Frontal cortex (tissue), 4 donors: ENCODE measurements around the gene CFAP91. TPM values are rescaled to one million over a fixed set of nuclear protein-coding genes. Genes with fewer than 3 reads are reported as not detected.

Source experiments
- DNase-seq, 2 donors: peaks; one replicate each; pipeline ENCODE4 v3.0.0; 2012; ENCODE audit warnings: low spot score in 2 of 2
- FAIRE-seq: peaks from 2 replicates; lab custom pipeline; 2012; peaks lifted over from hg19 to GRCh38; lab: Jason Lieb, UNC
- total RNA-seq: library from RNA; depleted of rRNA; stranded (reverse); fragments of >200 nt; gene quantifications from one replicate; pipeline ENCODE4 v1.2.3, GENCODE V29; 2014
- donor health status: control.
- donor health status: control.
- donor health status: control.

Gene CFAP91
- 7.7 TPM for total RNA-seq

- peak; percentile 75 to 95 for DNase-seq
- FAIRE-seq: no peak
Observed at GRCh38 chr3:119702530-119703527, at the start of gene CFAP91. Gene CFAP91 (plus strand): TSS chr3:119703022. CDS start chr3:119703099, 77 bp downstream.

DNA sequence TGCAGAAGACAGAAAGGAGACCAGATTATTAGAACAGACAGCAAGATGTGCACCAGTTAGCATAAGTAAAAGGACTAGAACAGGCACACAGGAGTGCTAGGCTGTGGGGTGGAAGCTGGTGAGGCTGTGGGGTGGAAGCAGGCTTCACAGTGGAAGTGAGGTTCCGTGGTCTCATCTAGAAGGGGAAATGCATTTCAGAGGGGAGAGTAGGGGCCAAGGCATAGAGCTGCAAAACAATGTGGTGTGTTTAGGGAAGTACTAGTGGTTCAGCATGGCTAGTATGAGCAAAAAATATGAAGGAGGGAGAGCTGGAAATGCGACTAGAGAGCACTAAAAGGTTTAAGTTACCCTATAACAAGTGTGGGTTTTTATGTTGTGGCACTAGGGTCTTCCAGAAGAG, 48.9 kb upstream of the CFAP91 start:
- no peak for FAIRE-seq
- no peak for DNase-seq

DNA sequence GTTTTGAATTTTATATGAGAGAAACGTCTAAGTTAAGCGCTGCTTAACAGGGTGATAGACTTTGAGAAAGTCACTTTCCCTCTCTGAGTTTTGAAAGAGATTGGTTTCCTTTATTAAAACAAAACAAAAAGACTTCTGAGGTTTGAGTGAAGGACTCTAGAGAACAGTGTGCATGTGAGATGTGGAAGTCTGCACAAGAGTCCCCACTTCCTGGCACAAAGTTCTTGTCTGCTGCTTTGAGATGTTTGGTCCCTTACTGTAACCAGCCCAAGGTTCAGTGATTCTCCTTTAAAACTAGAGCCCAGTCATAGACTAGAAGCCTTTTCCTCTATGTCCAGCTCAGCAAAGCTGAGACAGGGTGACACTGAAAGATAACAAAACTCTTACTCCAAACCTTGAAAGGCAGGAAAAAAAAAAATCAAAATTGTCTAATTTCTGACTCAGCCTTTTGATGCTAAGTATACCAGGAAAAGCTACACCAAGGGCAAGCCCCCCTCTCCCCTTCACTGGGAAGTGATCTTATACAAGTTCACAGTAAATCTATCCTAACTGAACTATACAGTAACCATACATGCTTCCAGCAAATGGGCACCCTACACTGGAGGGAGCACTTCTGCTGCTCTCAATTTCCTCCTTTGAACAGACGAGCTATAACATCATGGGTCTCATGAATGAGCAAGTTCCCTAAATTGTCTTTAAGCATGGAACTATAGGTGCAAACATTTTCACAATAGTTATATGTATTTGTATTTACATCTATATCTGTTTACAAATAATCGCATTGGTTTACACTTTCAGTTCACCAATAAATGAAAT, 44.7 kb upstream of the CFAP91 start:
- FAIRE-seq (no peak), DNase-seq (no peak)

DNA sequence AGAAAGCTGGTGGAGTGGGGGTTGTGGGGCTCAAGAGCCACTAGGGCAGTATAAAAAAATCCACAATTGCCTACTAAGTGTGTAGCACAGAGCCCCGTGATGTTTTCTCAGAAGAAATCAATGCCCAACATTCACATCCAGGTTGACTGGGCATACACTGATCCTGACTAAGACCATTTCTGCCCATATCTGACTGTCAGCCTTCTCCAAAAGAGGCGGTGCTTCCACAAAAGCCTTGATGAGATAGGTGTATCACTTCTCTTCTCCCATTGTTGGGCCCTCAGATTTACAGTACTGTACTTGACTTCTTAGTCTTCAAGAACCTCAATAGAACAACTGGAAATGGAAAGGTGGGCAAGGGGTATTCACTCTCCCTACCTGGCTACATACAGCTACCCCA, 43.8 kb upstream of the CFAP91 start:
- DNase-seq (no peak), FAIRE-seq (no peak)

GRCh38 chr3:119659606-119660291, 43.1 kb upstream of the CFAP91 start:
- FAIRE-seq: no peak
- DNase-seq: no peak

DNA sequence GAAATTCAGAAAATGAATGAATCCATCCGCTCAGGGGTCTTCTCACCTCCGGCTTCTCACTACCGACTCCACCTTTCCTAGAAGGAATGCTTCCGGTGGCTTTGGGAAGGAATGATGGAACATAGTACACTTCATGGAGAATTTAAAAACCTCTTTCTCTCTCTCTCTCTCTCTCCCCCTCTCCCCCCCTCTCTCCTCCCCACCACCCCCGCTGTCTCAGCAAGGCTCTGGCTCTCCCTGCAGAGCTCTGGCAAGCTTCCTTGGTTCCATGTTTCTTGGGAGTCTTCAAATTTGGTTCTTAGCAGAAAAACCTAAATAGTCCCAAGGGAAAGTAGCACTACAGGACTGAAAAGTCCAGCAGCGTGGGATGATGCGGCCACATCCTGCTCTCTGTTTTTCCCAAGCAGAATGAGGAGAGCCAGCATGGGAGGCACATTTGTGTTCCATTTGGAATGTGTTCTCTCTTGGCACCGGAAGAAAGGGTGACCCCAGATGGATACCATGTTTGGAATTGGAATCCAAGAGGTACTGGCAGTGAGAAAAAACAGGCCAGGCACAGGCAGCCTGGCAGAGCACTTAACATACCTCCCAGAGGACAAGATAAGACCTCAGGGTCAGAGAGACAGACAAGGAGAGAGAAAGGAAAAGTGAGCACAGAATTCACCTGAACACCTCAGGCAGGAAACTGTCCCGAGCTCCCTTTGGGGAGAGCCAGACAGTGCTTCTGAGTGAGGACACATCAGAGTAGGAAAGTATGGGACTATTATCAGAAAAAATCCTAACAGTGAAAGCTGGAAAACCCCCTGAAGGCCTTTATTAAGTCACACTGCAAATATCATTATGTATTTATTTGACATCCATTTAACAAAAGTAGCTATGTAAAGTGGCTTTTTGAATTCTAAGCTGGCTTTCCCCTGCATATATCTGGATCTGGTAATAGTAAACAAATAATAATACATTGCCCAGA, 42.1 kb upstream of the CFAP91 start, which contains the start of gene POPDC2:
Gene POPDC2, minus strand, starts transcription at position 116 of the 967 bp plus-strand sequence. CDS start 166 bp downstream, outside the sequence.
- DNase-seq: no peak
- FAIRE-seq: no peak

GRCh38 chr3:119662604-119663373, 40.0 kb upstream of the CFAP91 start:
- FAIRE-seq (no peak), DNase-seq (no peak)

GRCh38 chr3:119663885-119664284, 38.9 kb upstream of the CFAP91 start:
- DNase-seq (no peak), FAIRE-seq (no peak)

DNA sequence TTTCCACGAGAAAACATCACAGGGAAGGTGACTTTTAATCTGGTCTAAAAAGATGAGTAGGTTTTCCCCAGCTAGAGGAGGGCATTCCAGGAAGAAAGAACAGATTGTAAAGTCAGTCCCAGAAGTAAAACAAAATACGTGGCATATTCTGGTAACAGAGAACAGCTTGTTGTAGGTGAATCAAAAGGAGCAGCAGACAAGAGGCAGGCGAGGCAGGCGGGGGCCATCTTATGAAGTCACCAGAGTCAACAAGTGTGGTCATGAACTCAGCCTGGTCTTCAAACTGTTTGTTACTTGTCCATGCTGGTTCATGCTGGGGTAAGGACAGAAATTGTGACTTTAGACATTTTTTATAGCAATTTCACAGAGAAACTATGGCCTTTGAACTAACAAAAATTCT, 38.5 kb upstream of the CFAP91 start:
- no peak for FAIRE-seq

GRCh38 chr3:119664850-119665379, 37.9 kb upstream of the CFAP91 start:
- DNase-seq (no peak), FAIRE-seq (no peak)

More for the DNA sequence above, 38.5 kb upstream of the CFAP91 start:
- no peak for DNase-seq

DNA sequence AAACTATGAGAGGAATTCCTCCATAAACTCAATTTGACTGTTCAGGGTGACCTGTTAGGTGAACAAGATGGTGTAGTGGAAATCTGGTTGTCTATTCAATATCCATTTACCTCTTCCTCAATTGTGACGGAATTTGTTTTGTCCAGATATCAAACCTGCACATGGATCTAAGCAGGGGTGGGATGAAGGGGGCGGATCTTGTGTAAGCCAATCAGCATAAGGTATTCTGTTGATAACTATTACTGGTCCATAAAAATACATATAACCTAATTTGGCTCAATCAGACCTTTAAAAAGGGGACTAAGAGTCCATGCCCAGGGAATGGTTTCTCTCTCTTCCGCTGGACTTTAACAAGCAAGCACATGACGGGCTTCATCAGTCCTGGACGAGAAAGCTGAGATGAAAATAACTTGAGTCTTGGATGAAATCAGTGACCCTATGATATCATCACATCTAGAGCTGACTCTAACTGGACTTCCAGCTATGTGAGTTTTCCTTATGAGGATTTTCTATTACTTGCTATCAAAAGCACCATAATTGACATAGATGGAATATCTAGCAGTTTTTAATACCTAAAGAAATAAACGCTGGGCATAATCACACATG, 36.8 kb upstream of the CFAP91 start:
- DNase-seq: no peak
- no peak for FAIRE-seq

GRCh38 chr3:119669906-119670570, 32.8 kb upstream of the CFAP91 start:
- DNase-seq: no peak
- FAIRE-seq: no peak

- no peak for DNase-seq
- no peak for FAIRE-seq
Observed at GRCh38 chr3:119672776-119673175, 30.0 kb upstream of the CFAP91 start.

GRCh38 chr3:119673875-119674274, 28.9 kb upstream of the CFAP91 start:
- FAIRE-seq: no peak
- no peak for DNase-seq

- FAIRE-seq (no peak), DNase-seq (no peak)
Observed at GRCh38 chr3:119675188-119675874, 27.5 kb upstream of the CFAP91 start.

- DNase-seq (no peak), FAIRE-seq (no peak)
Observed at GRCh38 chr3:119676020-119676419, 26.8 kb upstream of the CFAP91 start.
